GM21529 (cell line): ENCODE results near the gene FCRL1.
A peak's percentile ranks its signal among the peaks of the same experiment; 100 is the strongest.

Experiments
- ATAC-seq: cut with Tn5 transposase; IDR thresholded peaks from one replicate; pipeline ENCODE4 v1.9.1; 2021; ENCODE audit not compliant: unreplicated experiment

The FCRL1 gene, protein sequence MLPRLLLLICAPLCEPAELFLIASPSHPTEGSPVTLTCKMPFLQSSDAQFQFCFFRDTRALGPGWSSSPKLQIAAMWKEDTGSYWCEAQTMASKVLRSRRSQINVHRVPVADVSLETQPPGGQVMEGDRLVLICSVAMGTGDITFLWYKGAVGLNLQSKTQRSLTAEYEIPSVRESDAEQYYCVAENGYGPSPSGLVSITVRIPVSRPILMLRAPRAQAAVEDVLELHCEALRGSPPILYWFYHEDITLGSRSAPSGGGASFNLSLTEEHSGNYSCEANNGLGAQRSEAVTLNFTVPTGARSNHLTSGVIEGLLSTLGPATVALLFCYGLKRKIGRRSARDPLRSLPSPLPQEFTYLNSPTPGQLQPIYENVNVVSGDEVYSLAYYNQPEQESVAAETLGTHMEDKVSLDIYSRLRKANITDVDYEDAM

DNA sequence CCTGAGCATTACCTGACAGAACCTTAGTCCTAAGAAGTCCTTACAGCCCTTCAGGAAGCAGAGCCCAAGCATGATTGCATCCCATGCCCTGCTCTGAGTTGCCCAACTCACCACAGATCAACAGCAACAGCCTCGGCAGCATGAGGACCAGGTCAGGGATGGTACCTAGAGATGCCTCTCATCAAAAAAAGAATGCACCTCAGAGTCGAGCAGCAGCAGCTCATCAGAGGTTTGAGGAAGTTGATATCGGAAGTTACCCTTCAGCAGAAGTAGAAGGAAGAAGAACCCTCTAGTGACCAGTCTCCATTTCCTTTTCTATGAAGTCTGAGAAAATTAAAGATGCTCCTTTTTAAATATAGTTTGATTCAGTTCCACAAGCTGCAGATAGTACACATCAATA is at the start of gene FCRL1:
Gene FCRL1 (minus strand): TSS at position 225 of the 400 bp plus-strand sequence. CDS start 83 bp downstream, at position 142.
- ATAC-seq = no peak

DNA sequence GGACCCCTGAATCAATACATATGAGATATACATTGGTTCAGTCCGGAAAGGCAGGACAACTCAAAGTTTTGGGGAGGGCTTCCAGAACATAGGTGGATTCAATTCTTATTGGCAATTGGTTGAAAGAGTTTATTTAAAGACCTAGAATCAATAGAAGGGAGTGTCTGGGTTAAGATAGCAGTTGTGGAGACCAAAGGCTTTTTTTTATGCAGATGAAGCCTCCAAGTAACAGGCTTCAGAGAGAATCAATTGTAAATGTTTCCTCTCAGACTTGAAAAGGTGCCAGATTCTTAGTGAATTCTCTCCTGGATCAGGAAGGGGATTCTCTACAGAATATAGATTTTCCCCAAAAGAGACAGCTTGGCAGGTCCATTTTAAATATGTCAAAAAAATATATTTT is 48.7 kb upstream of the FCRL1 start:
- ATAC-seq = no peak

DNA sequence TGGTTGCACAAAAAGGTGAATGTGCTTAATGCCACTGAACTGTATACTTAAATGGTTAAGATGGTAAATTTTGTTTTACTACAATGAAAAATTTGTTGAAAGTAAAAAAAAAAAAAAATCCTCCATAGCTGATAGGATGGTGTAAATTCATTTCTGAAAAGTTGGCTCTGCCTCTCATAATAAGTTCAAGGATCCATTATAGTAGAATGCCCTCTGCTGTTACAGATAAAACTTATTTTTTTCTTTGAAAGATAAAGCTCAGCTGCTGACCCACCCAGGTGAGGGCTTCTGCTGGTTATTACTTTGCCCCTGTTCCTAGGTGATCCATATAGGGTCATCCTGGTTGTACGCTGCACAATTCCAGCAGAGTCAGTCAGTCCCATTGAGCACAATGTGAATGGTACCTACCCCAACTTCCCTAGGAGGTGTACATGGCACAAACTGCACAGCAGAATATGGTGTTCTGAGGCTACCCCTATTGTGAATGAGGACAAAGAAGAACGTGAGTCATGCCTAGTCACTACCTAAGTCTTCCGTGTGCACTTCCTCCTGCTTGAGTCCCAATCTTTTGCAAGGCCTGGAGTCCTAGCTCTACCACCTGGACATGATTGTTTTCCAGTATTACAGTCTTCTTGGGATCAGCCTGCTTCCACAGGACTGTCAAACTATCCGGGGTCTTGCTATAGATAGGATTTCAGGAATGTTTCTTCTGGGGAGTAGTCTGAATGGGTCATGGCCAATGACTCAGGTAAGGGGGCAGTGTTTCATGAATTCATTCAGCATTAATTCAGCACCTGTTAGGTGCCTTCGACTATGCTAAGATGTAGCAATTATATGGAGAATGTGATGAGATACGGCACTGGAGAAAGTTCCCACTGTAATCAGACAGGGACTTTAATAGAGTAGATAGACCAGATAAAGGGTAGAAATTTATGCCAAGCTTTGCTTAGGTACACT is 42.5 kb upstream of the FCRL1 start:
- ATAC-seq = no peak

DNA sequence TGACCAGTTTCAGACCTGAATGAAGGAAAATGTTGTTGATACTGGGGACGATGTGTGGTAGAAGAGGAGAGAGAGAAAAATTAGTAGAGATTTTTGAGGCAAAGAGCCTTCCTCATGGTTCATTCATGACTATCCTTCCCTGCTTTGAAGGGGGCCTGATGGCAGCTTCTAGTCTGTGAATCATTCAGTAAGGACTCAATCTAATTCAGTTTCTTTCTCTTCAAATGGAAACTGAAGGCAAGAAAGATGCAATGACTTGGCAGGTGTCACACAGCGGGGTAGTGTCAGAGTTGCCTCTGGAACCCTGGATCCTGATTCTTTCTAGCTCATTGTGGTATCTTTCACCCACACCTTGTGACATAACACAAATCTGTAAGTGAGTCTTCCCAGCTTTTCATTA is 36.6 kb upstream of the FCRL1 start:
- peak; percentile 57 for ATAC-seq

DNA sequence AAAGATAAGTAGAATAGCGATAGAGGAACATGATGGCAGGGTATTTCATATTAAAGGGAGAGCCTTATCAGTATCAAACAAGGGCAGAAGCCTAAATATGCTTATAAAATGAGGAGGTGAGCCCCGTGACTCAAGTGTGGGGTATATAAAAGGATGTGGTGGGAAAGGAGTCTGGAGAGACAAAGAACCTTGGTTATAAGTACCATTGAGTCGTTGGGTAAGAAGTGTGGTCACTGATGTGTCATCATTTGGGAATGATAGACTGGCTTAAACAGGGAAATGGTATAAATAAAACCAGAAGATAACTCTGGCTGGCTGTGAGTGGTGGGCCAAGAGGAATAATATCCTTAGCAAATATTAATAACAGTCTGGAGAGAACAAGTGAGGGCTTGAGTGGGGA is 32.6 kb upstream of the FCRL1 start:
- ATAC-seq = no peak

DNA sequence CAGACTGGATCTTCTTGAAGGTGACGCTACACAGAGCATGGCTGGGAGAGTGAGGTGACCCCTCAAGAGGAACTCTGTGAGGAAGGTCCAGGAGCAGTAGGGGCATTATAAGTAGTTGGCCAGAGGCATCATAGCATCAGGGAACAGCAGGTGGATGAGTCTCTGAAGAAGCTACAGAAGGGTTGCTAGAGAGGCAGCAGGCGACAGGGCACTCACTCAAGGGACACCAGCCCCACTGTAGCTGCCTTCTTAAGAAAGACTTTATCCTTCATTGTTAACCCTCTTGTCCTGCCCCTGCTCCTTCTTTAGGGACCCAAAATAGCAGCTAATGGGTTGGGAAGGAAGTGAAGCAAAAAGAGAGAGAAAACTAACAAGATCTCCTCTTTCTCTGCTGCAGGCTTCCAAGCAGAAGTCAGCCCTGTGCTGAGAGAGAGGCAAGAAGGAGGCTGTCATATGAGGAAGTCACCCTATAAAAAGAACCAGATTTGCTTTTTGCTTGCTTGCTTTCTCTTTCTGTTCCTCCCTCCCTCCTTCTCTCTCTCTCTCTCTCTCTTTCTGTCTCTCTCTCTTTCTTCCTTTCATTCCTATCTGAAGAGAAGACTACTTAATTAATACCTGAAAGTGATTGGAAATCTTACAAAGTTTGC is 29.4 kb upstream of the FCRL1 start:
- ATAC-seq = peak; percentile 69

DNA sequence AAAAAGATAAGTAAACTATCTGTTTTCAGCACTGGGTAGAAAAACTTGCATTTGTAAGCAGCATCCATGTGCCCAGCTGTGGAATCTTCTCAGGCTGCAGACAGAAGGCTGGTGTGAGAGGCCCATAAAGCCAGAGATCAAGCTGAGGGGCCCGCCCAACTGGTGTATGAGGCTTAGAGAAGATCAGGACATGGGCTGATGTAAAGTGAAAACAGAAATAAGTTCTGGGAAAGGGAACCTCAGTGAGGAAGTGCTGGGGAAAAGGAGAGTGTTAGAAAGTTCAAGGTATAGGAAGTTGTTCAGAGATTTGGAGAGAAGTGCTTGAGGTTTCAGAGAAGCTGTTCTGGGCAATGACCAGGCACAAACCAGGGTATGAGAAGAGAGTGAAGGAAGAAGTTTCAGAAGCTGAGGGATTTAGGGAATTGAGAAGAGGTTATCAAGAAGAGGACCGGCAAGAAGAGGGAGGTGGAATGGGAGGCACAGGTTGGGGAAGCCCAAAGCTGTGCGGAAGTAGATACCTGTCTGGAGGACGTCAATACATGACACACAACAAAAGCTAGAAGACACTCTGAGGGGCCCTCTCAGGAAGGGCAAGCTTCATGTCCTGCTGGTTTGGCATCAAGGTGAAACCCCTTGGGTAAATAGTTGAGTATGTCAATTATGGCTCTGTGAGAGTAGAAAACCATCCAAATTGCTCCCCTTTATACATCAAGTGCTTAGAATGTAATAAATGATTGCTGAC is 24.3 kb upstream of the FCRL1 start:
- ATAC-seq = no peak

DNA sequence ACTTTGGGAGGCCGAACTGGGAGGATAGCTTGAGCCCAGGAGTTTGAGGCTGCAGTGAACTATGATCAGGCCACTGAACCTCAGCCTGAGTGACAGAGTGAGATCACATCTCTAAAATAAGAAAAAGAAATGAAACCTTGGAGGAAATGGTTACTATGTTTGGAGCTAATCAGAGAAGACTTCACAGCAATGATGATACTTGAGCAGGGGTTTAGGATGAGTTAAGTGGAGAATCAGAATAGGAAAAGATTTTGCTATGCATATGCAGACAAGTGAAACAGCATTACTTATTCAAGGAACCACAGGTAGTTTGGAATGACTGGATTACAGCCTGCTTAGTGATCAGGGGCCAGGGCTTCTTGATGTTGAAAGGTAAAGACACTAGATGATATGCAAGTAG is 23.0 kb upstream of the FCRL1 start:
- ATAC-seq = no peak

DNA sequence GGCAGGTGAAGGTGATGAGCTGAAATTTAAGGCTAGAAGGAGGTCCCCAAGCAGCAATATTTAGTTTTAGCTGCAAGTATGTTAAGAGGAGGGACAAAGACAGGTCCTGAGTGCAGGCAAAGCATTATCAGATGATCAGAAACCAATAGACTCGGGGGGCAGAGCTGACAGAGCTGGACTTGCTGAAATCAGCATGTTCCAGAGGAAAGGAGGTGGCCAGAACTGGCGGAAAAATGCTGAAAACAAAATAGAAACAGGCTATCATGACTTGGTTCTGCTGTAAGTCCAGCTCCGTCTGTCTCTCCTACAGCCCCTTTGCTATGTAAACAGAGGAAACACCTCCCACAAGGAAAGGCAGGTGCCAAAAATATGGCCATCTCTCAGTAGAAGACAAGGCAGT is 21.8 kb upstream of the FCRL1 start, which contains the start of gene CD5L:
Gene CD5L (minus strand): TSS at position 101 of the 400 bp plus-strand sequence. CDS start 107 bp downstream, outside the sequence.
- no peak for ATAC-seq

DNA sequence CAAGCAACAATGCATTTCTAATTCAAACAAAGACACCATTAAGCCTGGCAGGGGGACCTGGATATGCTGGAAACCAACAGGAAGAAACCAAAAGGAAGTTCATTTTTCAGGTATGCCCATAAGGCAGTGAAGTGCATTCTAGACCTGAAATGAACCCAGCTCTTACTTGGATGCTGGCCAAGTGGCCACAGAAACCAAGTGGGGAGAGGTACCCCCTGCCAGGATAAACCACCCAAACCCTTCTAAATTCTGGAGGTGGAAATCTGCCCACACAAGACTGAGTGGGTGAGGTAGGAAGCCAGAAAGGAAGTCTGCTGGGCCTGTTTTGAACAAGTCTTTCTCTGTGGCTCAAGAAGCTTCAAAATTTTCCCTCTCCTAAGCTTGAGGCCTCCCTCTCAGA is 19.0 kb upstream of the FCRL1 start:
- no peak for ATAC-seq

DNA sequence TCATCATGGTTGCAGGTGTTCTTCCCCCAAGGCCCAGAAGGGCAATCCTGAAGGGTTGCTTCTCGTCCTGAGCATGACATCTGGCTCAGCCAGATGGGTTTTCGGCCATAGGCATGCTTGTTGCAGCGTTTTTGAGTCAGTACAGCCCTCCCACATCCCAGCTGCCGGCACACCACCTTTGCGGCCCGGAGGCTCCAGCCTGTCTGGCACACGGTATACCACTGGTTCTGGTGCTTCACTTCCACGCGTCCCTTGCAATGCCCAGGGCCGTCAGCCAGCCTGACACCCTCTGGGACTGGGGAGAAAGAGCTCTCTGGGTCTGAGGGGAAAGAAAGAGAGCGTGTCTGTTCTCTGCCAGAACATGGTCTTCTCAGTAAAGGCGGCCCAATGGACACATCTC is 14.5 kb upstream of the FCRL1 start:
- no peak for ATAC-seq

DNA sequence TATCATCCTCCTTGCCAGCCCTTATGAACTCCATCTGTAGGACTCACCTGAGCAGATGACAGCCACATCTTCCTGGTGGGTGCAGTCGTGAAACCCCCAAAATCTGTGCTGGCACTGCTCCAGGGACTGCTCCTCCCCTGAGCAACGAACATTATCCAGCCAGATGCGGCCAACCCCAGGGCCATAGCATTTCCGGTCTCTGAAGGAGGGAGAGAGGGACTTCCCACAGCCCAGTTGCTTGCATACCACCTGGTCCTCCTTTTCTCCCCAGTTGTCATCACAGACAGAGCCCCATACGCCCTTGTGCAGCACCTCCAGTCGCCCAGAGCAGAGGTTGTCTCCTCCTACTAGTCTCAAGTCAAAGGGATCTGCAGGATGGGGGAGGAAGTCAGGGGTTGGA is 13.2 kb upstream of the FCRL1 start:
- ATAC-seq = peak; percentile 38

DNA sequence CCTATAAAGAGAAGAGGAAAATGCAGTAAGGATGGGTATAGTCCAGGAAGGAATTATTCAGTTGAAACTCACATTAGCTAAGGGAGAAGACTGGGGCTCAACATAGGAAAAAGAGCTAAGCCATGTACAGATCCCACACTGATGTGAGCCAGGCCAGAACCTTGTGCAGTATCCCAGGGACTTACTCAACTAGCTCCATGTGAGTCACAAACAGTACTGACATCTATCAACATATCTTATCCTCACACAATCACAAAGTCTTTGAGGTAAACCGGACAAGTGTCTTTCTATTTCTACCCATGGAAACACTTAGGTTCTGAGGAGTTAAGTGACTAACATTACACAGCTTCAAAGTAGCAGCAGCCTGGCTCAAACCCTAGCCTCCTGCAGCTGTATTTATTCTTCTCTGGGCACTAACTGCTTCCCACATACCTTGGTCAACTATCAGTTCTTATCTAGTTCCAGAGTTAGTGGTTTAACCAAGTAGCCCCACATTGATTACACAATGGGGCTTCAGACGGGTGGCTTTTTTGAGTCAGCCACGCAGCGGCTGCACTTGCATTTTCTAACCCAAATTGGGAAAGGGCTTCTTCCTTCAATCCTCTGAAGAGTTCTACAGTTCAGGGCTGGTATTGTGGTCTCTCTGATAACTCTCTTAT is 12.2 kb upstream of the FCRL1 start:
- ATAC-seq = no peak

DNA sequence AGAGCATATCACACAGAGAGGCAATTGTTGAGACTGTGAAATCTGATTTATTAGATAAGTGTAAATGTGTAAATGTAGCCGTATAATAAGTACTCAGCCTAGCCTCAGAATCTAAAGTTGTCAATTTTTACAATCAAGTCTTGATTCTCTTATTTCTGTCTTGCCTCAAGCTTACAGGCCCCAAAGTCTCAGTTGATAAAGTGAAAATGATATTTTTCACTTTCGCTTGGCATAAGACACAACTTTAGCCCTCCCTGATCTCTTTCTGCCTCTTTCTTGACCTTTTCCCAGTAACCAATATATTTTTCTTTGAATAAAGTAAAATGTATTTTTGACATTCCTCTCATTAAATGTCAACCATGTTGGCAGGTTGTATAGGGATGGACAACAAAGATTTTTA is 11.0 kb upstream of the FCRL1 start:
- ATAC-seq = no peak

DNA sequence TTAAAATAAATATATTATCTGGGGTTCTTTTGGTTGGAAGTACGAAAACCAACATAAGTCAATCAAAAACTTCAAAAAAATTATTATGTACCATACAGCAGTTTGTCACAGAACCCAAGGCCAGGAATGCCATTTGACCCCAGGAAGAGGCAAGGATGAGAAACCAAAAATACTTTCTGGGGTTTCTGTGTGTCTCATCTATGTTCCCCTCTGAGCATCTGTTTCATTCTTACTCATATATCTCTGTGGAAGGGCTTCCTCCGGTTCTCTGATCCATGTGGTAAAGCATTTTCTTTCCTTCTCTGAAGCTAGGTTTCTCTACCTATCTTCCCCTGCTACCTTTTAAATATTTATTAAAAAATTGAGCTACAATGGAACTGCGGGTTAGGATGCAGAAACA is 9.8 kb upstream of the FCRL1 start:
- no peak for ATAC-seq

DNA sequence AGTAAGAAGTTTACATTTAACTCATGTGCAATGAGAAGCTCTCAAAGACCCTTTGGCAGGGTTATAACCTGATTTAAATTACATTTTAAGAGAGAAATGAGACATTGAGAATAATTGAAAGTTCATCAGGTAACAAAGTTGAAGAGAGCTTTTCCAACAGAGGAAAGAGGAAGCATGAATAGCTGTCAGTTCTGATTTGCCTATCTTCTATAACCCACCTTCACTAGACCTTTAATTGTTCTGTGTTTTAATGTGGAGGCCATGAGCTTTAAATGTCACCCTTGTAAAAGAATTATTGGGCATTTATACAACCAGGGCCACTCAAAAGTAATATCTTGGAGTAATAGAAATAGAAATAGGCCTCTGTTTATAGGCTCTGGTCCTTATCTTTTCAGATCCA is 9.3 kb upstream of the FCRL1 start:
- ATAC-seq = no peak

DNA sequence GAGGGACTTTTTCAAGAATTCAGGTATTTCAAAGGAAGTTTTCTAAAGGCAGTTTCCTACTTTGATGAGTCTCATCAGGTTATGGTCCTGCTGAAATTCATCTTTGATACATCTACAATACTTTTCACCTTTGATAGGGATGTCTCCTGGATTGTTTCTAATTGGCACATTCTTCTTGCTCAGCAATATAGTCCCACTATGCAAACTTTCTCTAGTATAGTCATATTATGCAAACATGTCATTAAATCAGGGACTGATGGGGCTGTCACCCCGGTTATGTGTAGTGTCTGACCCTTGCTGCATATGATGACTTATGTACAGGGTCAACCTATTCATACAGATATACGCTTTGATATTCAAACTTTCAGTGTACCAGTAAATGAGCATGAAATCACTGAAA is 379 bp upstream of the FCRL1 start:
- ATAC-seq = no peak

DNA sequence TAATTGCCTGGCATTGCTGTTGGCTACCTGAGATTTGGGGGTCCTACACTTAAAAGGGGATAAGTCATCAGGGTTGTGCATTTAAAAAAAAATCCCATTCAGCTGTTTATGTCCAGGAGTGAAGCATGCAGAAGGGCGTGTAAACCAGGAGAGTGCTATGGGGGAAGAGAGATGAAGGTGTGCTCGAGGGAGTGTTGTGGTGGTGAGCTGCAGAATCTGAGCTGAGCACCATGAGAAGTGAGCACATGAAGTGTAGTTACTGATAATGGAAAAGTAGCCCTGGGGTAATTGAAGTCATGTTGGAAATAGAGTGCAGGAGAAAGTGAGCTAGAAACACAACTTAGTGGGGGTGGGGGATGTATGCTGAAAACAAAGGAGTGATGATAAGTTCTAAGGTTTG is 705 bp downstream of the FCRL1 start:
- ATAC-seq = no peak

DNA sequence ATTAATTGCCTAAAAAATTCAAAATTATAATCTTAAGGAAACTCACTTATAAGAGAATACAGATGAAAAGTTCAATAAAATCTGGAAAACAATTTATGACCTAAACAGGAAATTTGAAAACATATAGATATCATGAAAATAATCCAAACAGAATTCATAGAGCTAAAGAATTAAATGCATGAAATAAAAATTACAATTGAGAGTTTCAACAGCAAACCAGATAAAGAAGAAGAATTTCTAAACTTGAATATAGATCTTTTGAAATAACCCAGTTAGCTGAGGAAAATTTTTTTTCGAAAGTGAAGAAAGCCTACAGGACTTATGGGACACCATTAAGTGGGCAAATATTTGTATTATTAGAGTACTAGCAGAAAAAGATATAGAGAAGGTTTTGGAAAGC is 6.7 kb downstream of the FCRL1 start:
- ATAC-seq = no peak
